Coronary artery (tissue), 2 donors: ENCODE measurements around the gene YBX3.
A peak's percentile ranks its signal among the peaks of the same experiment; 100 is the strongest.

ENCODE experiments used
- DNase-seq: peaks from one replicate; pipeline ENCODE4 v3.0.0-alpha.2; 2017; ENCODE audit warnings: low spot score
- H3K27ac ChIP-seq, 2 donors: fragments of 200-600 bp; sonication (generic); one replicate each; pipeline ENCODE4 v1.5.1; 2016 to 2019
- H3K4me3 ChIP-seq: fragments of 200-600 bp; sonication (generic); 2 replicates; pipeline ENCODE4 v1.5.1; 2016; ENCODE audit warnings: mild to moderate bottlenecking, moderate library complexity
- CTCF ChIP-seq: fragments of 200-600 bp; sonication (generic); IDR thresholded peaks from one replicate; pipeline ENCODE4 v1.5.1; 2019; ENCODE audit warnings: antibody characterized with exemption

Gene YBX3

DNA sequence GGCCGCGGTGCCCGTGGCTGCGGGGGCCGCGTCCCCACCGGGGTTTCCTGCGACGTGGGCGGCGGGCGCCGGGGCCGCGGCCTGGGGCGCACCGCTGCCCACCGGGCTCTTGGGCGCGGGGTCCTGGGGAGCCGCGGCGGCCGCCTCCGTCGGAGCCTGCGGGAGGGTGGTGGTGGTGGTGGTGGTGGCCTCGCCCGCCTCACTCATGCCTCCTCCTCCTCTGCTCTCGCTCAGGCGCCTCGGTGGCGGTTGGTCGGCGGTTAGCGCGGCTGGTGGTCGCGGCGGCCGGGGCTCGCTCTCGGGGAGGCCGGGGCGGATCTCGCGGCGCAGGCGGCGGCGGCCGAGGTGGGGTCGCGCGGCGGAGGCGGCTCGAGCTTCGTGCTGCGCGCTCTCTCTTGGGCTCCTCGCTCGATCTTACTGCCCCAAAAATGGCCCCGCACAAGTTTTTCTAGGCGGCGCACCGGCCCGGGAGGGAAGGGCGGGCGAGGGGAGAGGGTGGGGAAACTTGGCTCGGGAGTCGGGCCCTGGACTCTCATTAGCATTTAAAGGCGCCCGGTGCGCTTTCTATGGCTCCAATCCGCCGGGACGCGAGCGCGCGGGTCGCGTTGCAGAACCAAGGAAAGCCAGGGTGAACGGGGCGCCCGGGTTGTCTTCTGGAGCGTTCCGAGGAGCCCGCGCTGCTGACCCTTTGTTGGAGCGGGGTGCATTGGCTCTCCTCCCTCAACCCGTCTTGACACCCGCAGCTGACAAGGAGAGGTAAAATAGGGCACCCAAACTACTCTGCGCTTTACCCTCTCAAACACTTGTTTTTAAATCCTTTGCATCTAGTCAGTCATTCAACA lies at the start of gene YBX3:
YBX3 (minus strand) TSS at position 419 of the 842 bp plus-strand sequence; CDS start at position 207, 212 bp downstream.
- Histone ChIP-seq H3K27ac (peak within 1 kb of the TSS; percentile 99), H3K4me3 (peak within 1 kb of the TSS; percentile 95)
- TF ChIP-seq CTCF: no peak
- DNase-seq: peak; percentile 93

DNA sequence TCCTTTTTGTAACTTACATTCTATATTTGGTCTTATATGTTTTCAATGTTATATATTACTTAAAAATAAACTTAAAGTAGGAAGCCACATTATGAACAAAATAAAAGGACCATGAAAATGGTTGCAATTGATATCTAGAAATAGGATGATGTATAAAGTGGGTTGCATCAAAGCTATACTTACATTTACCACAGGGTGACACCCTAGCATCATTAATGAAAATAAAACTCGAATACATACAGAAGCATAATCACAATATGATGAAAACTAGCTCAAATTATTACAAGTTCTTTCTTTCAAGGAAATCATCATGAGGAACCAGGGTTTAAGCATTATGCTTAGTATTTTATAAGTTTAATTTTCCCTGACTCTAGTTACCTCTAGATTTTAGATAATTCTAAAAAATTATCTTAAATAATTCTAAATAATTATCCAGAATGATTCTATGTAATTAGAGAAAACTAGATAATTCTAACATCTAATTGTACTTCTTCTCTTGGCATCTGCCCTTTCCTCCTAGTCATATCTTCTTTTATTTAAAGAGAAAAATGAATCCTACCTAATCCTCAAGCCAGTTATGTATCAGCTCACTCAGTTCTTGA lies 48.1 kb upstream of the YBX3 start:
- no peak for DNase-seq
- no peak overlapping the region for H3K27ac ChIP-seq
- no peak overlapping the region for H3K4me3 ChIP-seq
- TF ChIP-seq CTCF: no peak

GRCh38 chr12:10759657-10760056 lies 36.5 kb upstream of the YBX3 start:
- no peak for TF ChIP-seq CTCF
- Histone ChIP-seq H3K27ac (no peak overlapping the region), H3K4me3 (no peak overlapping the region)
- no peak for DNase-seq

- Histone ChIP-seq H3K4me3 (no peak overlapping the region), H3K27ac (no peak overlapping the region)
- DNase-seq: no peak
- TF ChIP-seq CTCF: no peak
Measured at GRCh38 chr12:10756194-10756593, 33.1 kb upstream of the YBX3 start.

GRCh38 chr12:10753059-10753458 lies 29.9 kb upstream of the YBX3 start:
- DNase-seq: no peak
- no peak overlapping the region for H3K27ac ChIP-seq
- no peak for TF ChIP-seq CTCF
- H3K4me3 ChIP-seq: no peak overlapping the region

GRCh38 chr12:10750385-10750727 lies 27.2 kb upstream of the YBX3 start:
- DNase-seq: no peak
- peak overlapping the region in 1 of 2 donors; percentile 46 for H3K27ac ChIP-seq
- H3K4me3 ChIP-seq: peak overlapping the region; percentile 54
- TF ChIP-seq CTCF: no peak
